Endothelial cell of umbilical vein (primary cell): ENCODE data around the gene TBC1D14. TPM values are rescaled to one million over a fixed set of nuclear protein-coding genes. Genes with fewer than 3 reads are reported as not detected.

Experiments
- BruUV-seq: library from RNA; stranded (reverse); fragments of 400-500 nt; replicated peaks from 2 replicates; lab custom pipeline; 2021; lab: Mats Ljungman, UMichigan
- CTCF ChIA-PET: fragments of 300-600, 350-600 bp; sonication (Branson Sonifier 250); formaldehyde crosslinking; loops from one replicate; lab custom pipeline; 2021; ENCODE audit warnings: antibody characterized with exemption, inconsistent platforms; lab: Charles Lee
- POLR2A ChIA-PET: fragments of 300-600, 350-600 bp; sonication (Branson Sonifier 250); formaldehyde crosslinking; loops from one replicate; lab custom pipeline; 2021; ENCODE audit warnings: antibody characterized with exemption, inconsistent platforms; lab: Charles Lee
- DNase-seq: peaks from one replicate; pipeline ENCODE4 v3.0.0-alpha.2; 2011; ENCODE audit warnings: low read depth, low spot score
- FAIRE-seq: peaks from 2 replicates; lab custom pipeline; 2011; peaks lifted over from hg19 to GRCh38; lab: Jason Lieb, UNC
- H2AFZ ChIP-seq: 2 replicates; pipeline ENCODE4 v1.6.0; 2012; ENCODE audit warnings: low read depth, low read length, control low read depth, inconsistent platforms
- H3K27ac ChIP-seq: 2 replicates; pipeline ENCODE4 v1.5.1; 2011; ENCODE audit warnings: low read depth, mild to moderate bottlenecking, control low read depth, low read length, moderate library complexity; ENCODE audit not compliant: insufficient read depth
- H3K27me3 ChIP-seq, 2 experiments: 2 replicates each; pipeline versions ENCODE4 v1.6.0 to v1.6.1; 2011; ENCODE audit warnings: low read length in 2 of 2, mixed read lengths in 1 of 2; ENCODE audit not compliant: control insufficient read depth in 2 of 2, insufficient read depth in 2 of 2
- H3K36me3 ChIP-seq, 2 experiments: 2 replicates in 1 of 2; 3 replicates in 1 of 2; pipeline ENCODE4 v1.5.1; 2011; ENCODE audit warnings: low read length in 2 of 2, mild to moderate bottlenecking in 1 of 2, moderate library complexity in 1 of 2; ENCODE audit not compliant: control insufficient read depth in 2 of 2, insufficient read depth in 2 of 2; ENCODE audit errors: extremely low read depth in 1 of 2
- H3K4me1 ChIP-seq: 3 replicates; pipeline ENCODE4 v1.5.1; 2011; ENCODE audit warnings: mild to moderate bottlenecking, low read length; ENCODE audit not compliant: control insufficient read depth, insufficient read depth; ENCODE audit errors: extremely low read depth
- H3K4me2 ChIP-seq: 2 replicates; pipeline ENCODE4 v1.6.1; 2011; ENCODE audit warnings: low read length, control low read depth, mixed read lengths; ENCODE audit not compliant: insufficient read depth
- H3K4me3 ChIP-seq, 3 experiments: fragments of 200-600 bp in 1 of 3; sonication (generic), shearing (Covaris generic) in 1 of 3; replicated peaks in 1 of 3; 2 replicates each; pipeline ENCODE4 v1.5.1; 2011 to 2016; ENCODE audit warnings: control low read depth in 3 of 3, low read length in 3 of 3, mild to moderate bottlenecking in 2 of 3, inconsistent platforms in 1 of 3, low read depth in 1 of 3, moderate library complexity in 1 of 3; ENCODE audit not compliant: insufficient read depth in 1 of 3
- H3K79me2 ChIP-seq: 2 replicates; pipeline ENCODE4 v1.6.0; 2012; ENCODE audit warnings: low read length, inconsistent platforms; ENCODE audit not compliant: control insufficient read depth, insufficient read depth
- H3K9ac ChIP-seq: replicated peaks from 2 replicates; pipeline ENCODE3; 2011; ENCODE audit warnings: low read length, control low read depth; ENCODE audit not compliant: insufficient read depth; ENCODE audit errors: extremely low read depth
- H3K9me1 ChIP-seq: replicated peaks from 3 replicates; pipeline ENCODE4 v1.6.0; 2011; ENCODE audit warnings: mild to moderate bottlenecking, low read length; ENCODE audit not compliant: control insufficient read depth, insufficient read depth; ENCODE audit errors: extremely low read depth
- H3K9me3 ChIP-seq: replicated peaks from 2 replicates; pipeline ENCODE4 v1.5.1; 2012; ENCODE audit warnings: low read length, inconsistent platforms; ENCODE audit not compliant: control insufficient read depth, insufficient read depth
- H4K20me1 ChIP-seq: replicated peaks from 2 replicates; pipeline ENCODE3; 2011; ENCODE audit warnings: mild to moderate bottlenecking, low read length; ENCODE audit not compliant: control insufficient read depth, insufficient read depth; ENCODE audit errors: extremely low read depth
- FOS ChIP-seq: IDR thresholded peaks from 2 replicates; pipeline ENCODE4 v1.6.1; 2011; ENCODE audit warnings: mild to moderate bottlenecking, low read length, moderate library complexity, borderline replicate concordance; ENCODE audit not compliant: insufficient read depth
- GATA2 ChIP-seq: IDR thresholded peaks from 2 replicates; pipeline ENCODE4 v1.7.0; 2011; ENCODE audit warnings: low read depth, mild to moderate bottlenecking, moderate library complexity, mixed read lengths, low read length; ENCODE audit not compliant: insufficient read length, insufficient read depth
- JUN ChIP-seq: IDR thresholded peaks from 2 replicates; pipeline ENCODE4 v1.6.1; 2011; ENCODE audit warnings: borderline replicate concordance, low read depth; ENCODE audit not compliant: insufficient read length, insufficient read depth
- MYC ChIP-seq: IDR thresholded peaks from one replicate; pipeline ENCODE4 v1.6.1; 2011; ENCODE audit warnings: mild to moderate bottlenecking, low read depth, low read length
- POLR2A ChIP-seq: IDR thresholded peaks from 2 replicates; pipeline ENCODE4 v1.6.1; 2012; ENCODE audit warnings: low read depth, mild to moderate bottlenecking, control low read depth, low read length
- POLR2AphosphoS5 ChIP-seq: IDR thresholded peaks from 2 replicates; pipeline ENCODE4 v1.6.1; 2012; ENCODE audit warnings: low read depth, mild to moderate bottlenecking, control low read depth, low read length, moderate library complexity; ENCODE audit not compliant: insufficient read depth
- dilution Hi-C: fragments of 300-500 bp; cut with MboI; formaldehyde crosslinking; loops from one replicate; pipeline ENCODE4 v1.15.0; 2019; ENCODE audit warnings: low sequenced_read_pairs; ENCODE audit not compliant: extremely low pct_ligation_motif_present
- intact Hi-C: fragments of 100-400 bp; cut with micrococcal nuclease; formaldehyde crosslinking; loops from one replicate; pipeline ENCODE4 v1.10.0; 2022
- polyA plus RNA-seq, 4 experiments: library from polyadenylated mRNA; depleted of rRNA in 3 of 4; stranded (reverse) in 3 of 4; unstranded in 1 of 4; fragments of >200 nt; gene quantifications; 2 replicates each; pipeline versions ENCODE4 v1.2.1 to v1.2.3, GENCODE V29; 2011 to 2012; ENCODE audit warnings: missing spikeins in 1 of 4
- total RNA-seq: library from RNA; stranded (reverse); gene quantifications from 2 replicates; pipeline ENCODE4 v1.2.3, GENCODE V29; 2021
- TF ChIP-seq, protein P1 (sequence below): IDR thresholded peaks from 2 replicates; pipeline ENCODE4 v1.6.1; 2011; ENCODE audit not compliant: insufficient read depth, insufficient read length
- TF ChIP-seq, protein P2 (sequence below), 2 donors: IDR thresholded peaks; 1 replicate in 1 of 2; 2 replicates in 1 of 2; pipeline ENCODE4 v1.5.1; 2011; ENCODE audit warnings: low read length in 2 of 2, mild to moderate bottlenecking in 2 of 2, moderate library complexity in 2 of 2, control low read depth in 1 of 2, inconsistent platforms in 1 of 2, low read depth in 1 of 2; ENCODE audit not compliant: insufficient read depth in 1 of 2; ENCODE audit errors: extremely low read depth in 1 of 2

Gene TBC1D14
- total and polyA plus RNA-seq, 2 donors (not counting 3 experiments of a cell fraction or from before 2014, with no cell fraction given), result 23.7 to 24.8 TPM

DNA sequence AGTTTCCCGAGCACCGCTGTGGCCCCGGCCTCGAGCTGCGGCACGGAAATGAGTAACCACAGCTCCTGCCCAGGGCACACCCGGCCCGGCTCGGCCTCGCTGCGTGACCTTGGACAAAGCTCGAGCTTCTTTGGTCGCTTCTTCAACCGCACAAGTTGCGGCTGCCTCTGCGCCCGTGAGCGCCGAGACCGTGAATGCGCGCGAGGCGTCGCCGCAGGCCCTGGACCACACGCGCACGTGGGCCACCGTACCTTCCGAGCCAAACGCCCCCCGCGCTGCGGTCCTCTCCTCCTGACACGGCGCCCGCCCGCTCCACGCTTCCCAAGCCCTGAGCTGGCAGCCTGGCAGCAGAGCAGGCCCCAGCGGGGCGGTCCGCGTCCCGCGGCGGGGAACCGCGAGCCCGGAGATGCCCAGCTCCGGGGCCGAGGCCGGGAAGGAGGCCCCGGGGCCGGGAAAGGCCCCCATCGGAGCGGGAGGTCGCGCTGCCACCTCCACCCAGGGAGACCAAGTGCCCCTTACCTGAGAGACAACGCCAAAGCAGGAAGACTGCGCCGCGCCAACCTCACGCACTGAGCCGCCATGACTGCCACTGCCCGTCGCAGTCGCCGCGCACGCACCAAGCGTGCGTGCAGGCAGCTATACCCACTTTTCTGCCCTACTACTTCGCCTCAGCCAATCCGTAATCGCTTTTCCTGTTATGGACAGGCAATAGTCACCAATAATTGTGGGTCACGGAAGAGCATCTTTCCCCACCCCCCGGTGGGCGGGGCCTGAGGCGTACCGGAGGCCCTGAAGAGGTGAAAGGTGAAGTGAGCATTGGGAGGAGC, 158.0 kb downstream of the TBC1D14 start, which contains the start of gene GRPEL1:
TSS of gene GRPEL1 (minus strand) at position 613 of the 827 bp plus-strand sequence. CDS start at position 581, 32 bp downstream.
- Histone ChIP-seq H3K9ac (peak within 1 kb of the TSS; percentile 69), H3K79me2 (peaks cover 44% of the 10 kb centered on the region), H3K27ac (peak within 1 kb of the TSS; percentile 57), H3K4me1 (peaks cover 20% of the 10 kb centered on the region), H3K9me1 (no peaks in the 10 kb centered on the region), H3K27me3 (peaks cover 0 to 3% of the 10 kb centered on the region in 2 experiments), H3K4me3 (peak within 1 kb of the TSS; percentile 62 to 99 (median 71)), H3K36me3 (peaks cover 6 to 16% of the 10 kb centered on the region in 2 experiments), H3K4me2 (peak within 1 kb of the TSS; percentile 92), H4K20me1 (no peaks in the 10 kb centered on the region), H2AFZ (peak within 1 kb of the TSS; percentile 83), H3K9me3 (no peaks in the 10 kb centered on the region)
- FAIRE-seq (peak; percentile 98), DNase-seq (peak; percentile 100)
- TF ChIP-seq GATA2 (no peak), POLR2A (peak; percentile 94), POLR2AphosphoS5 (peak; percentile 74), JUN (no peak), FOS (peak; percentile 47), MYC (peak; percentile 83)
- TF ChIP-seq, protein P1, sequence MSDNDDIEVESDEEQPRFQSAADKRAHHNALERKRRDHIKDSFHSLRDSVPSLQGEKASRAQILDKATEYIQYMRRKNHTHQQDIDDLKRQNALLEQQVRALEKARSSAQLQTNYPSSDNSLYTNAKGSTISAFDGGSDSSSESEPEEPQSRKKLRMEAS, result peak; percentile 77
- TF ChIP-seq, protein P2, sequence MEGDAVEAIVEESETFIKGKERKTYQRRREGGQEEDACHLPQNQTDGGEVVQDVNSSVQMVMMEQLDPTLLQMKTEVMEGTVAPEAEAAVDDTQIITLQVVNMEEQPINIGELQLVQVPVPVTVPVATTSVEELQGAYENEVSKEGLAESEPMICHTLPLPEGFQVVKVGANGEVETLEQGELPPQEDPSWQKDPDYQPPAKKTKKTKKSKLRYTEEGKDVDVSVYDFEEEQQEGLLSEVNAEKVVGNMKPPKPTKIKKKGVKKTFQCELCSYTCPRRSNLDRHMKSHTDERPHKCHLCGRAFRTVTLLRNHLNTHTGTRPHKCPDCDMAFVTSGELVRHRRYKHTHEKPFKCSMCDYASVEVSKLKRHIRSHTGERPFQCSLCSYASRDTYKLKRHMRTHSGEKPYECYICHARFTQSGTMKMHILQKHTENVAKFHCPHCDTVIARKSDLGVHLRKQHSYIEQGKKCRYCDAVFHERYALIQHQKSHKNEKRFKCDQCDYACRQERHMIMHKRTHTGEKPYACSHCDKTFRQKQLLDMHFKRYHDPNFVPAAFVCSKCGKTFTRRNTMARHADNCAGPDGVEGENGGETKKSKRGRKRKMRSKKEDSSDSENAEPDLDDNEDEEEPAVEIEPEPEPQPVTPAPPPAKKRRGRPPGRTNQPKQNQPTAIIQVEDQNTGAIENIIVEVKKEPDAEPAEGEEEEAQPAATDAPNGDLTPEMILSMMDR (IDR thresholded peaks at IDR 0.05; ENCODE audit: extremely low read depth in 1 of 2, insufficient read depth in 1 of 2, low read depth in 1 of 2, low read length in 2 of 2), result no peak
- POLR2A ChIA-PET, result interaction anchor here (0.6 to 2.1 kb wide), 7 partner anchors 11 to 162 kb away, joined by 3 to 10 read pairs (median 4); partner anchors contain the start of gene TADA2B
- intact Hi-C loops (loop anchor here (1.0 kb wide), 5 partner anchors 24 to 427 kb away; partner anchors contain the start of genes BLOC1S4, MRFAP1, TADA2B and TBC1D14), dilution Hi-C loops (no loop called here)
- CTCF ChIA-PET, result interaction anchor here (0.7 to 8.6 kb wide), 22 partner anchors 13 to 350 kb away, joined by 3 to 79 read pairs (median 4); partner anchors contain the start of genes TADA2B and TBC1D14
- BruUV-seq, result no TSS peak
